Activated CD8-positive, alpha-beta memory T cell treated with anti-CD3 and anti-CD28 coated beads for 4 hours (primary cell): ENCODE results near the gene EDC4.
"Not testable (repeated sequence)": the region's sequence is repeated elsewhere in the genome, so short reads cannot be mapped to it uniquely, and the experiment has no call there.

ENCODE experiments used
- DNase-seq, 2 donors: peaks; one replicate each; pipeline ENCODE4 v3.0.0-alpha.2; 2020; ENCODE audit warnings: low read depth in 2 of 2

The EDC4 gene, protein sequence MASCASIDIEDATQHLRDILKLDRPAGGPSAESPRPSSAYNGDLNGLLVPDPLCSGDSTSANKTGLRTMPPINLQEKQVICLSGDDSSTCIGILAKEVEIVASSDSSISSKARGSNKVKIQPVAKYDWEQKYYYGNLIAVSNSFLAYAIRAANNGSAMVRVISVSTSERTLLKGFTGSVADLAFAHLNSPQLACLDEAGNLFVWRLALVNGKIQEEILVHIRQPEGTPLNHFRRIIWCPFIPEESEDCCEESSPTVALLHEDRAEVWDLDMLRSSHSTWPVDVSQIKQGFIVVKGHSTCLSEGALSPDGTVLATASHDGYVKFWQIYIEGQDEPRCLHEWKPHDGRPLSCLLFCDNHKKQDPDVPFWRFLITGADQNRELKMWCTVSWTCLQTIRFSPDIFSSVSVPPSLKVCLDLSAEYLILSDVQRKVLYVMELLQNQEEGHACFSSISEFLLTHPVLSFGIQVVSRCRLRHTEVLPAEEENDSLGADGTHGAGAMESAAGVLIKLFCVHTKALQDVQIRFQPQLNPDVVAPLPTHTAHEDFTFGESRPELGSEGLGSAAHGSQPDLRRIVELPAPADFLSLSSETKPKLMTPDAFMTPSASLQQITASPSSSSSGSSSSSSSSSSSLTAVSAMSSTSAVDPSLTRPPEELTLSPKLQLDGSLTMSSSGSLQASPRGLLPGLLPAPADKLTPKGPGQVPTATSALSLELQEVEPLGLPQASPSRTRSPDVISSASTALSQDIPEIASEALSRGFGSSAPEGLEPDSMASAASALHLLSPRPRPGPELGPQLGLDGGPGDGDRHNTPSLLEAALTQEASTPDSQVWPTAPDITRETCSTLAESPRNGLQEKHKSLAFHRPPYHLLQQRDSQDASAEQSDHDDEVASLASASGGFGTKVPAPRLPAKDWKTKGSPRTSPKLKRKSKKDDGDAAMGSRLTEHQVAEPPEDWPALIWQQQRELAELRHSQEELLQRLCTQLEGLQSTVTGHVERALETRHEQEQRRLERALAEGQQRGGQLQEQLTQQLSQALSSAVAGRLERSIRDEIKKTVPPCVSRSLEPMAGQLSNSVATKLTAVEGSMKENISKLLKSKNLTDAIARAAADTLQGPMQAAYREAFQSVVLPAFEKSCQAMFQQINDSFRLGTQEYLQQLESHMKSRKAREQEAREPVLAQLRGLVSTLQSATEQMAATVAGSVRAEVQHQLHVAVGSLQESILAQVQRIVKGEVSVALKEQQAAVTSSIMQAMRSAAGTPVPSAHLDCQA (N-terminal part only)

DNA sequence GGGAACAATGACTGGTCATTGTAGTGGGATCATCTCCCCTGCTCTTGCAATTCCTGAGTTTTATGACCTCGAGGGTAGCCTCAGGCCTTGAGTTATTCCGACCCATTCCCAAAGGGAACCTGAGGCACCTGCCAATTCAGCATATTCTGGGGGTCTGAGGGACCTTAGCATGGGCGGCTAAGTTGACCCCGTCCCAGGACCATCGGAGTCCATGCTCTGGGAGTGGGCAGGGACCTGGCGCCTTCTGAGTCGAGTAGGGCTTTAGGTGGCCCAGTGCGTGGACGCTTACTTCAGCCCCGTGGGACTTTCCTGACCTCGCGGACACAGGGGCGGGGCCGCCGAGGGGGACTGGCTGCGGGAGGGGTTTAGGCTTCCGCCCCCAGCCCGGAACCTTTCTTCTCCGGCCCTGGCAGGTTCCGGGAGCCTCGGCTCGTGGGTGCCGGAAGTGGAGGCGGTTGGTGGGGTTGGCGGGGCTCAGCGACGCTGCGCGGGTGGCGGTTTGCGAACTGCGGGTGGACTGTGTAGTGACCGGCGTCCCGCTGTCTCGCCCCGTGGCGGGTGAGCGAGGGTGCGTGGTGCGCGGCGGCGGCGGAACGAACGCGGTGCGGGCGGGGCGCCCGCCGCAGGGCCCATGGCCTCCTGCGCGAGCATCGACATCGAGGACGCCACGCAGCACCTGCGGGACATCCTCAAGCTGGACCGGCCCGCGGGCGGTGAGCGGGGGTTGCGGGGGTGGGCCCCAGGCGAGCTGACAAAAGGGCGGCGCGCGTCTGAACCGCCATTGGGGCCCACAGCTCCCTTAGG lies at the start of gene EDC4:
TSS of gene EDC4 (plus strand) at position 422 of the 804 bp plus-strand sequence. CDS start at position 632, 210 bp downstream.
- DNase-seq: peak; percentile 73 to 78

DNA sequence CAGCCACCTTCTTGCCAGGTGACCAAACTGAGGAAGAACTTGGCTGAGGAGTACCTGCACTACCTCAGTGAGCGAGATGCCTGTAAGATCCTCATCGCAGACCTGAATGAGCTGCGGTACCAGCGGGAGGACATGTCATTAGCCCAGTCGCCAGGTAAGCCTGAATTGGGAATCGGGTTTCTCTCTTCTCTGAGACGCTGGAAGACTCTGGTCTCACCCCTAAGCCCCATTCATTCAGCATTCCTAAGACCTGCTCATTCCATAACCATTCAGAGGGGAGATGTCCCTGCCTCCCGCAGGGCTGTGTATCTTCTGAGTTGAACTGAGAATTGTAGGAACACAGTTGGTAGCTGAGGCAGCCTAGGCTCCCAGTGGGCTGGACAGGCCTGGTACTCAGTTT lies 47.7 kb upstream of the EDC4 start:
- no peak for DNase-seq

DNA sequence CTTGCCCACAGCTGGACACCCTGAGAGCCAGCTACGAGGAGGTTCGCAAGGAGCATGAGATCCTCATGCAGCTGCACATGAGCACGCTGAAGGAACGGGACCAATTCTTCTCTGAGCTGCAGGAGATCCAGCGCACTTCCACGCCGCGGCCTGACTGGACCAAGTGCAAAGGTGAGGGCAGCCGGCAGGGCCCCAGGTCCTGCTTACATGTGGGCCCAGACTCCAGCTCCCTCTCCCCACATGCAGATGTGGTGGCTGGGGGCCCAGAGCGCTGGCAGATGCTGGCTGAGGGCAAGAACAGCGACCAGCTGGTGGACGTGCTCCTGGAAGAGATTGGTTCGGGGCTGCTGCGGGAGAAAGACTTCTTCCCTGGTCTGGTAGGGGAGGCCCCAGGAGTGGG lies 46.9 kb upstream of the EDC4 start:
- no peak for DNase-seq

DNA sequence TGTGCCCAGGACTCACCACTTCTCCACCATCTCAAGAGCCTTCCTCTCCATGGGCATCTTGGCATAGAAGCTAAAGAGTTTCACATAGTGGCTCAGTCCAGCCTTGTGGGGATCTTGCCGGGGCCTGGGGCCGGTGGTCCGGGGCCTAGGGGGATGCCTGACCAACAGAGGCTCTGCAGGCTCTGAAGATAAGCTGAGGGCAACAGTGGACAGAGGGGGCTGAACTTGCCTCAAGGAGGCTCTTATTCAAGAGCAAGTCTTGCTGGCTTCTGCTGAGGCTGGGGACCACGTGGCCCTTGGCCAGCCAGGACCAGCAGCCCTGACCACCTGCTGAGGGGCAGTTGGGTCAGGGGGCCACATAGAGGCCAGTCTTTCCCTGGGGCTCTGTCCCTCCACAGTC lies 44.2 kb upstream of the EDC4 start:
- DNase-seq: no peak

DNA sequence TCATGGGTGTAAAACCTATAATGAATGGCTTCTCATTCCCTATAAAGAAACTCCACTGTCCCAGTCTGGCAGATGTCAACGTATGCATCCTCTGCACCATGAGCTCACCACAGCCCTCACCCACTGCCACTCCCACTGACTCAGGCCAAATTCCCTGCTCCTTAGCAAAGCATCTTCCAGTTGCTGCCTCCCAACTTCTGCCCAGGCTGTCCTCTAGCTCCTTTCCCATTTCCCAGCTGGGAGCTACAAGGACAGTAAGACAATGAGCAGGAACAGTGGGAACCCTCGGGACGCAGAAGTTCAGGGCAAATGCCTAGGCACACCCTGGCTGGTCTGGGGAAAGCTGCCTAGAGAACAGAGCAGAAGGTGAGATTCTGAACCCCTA lies 39.8 kb upstream of the EDC4 start:
- DNase-seq: no peak

DNA sequence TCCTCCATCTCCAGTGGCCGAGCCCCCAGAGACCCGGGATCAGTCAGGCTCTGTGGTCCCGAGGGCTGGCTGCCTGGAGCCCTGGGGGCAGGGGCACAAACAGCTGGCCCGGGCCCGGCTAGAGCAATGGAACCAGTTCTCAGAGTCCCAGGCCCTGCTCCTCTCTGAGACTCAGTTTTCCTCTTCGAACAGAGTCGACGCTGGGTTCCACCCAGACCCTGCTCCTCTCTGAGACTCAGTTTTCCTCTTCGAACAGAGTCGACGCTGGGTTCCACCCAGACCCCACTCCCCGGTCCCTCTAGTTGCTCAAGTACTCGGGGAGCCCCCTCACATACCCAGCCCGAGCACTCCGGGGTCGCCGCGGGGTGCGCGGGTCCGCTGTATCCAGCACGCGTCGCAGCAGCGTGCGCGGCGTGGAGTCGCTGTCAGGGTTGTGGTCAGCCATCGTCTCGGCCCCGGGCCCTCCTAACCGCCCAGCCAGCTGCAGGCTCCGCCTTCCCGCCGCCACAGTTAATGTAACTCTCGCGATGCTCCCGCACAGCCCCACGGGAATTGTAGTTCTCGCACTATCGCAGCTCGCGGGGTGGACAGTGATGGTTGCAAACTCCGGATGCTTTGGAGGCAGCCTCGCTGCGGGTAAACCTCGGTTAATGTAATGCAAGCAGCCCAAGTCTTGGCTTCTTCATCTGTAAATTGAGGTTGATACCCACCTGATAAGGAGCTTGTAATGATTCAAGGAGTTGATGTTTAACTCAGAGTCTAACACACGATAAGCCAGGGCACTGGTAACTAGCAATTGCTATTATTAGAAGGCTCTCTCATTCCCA lies 39.2 kb upstream of the EDC4 start:
- peak; percentile 80 for DNase-seq

DNA sequence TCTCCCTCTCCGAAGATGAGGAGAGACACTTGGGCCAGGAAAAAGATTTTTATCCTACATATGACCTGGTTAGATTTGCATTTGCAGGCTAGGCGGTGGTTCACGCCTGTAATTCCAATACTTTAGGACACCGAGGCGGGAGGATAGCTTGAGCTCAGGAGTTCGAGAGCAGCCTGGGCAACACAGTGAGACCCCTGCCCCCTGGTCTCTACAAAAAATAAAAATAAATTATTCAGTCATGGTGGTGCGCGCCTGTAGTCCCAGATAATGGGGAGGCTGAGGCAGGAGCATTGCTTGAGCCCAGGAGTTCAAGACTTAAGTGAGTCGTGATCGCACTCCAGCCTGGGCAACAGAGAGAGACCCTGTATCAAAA lies 38.6 kb upstream of the EDC4 start:
- no peak for DNase-seq

DNA sequence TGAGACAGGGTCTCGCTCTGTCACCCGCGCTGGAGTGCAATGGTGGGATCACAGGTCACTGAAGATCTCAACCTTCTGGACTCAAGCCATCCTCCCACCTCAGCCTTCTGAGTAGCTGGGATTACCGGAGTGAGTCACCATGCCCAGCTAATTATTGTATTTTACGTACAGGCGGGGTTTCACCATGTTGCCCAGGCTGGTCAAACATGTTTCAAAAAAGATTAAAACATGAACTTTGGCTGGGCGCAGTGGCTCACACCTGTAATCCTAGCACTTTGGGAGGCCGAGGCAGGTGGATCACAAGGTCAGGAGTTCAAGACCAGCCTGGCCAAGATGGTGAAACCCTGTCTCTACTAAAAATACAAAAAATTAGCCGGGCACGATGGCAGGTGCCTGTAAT lies 35.7 kb upstream of the EDC4 start:
- DNase-seq: not testable (repeated sequence)

DNA sequence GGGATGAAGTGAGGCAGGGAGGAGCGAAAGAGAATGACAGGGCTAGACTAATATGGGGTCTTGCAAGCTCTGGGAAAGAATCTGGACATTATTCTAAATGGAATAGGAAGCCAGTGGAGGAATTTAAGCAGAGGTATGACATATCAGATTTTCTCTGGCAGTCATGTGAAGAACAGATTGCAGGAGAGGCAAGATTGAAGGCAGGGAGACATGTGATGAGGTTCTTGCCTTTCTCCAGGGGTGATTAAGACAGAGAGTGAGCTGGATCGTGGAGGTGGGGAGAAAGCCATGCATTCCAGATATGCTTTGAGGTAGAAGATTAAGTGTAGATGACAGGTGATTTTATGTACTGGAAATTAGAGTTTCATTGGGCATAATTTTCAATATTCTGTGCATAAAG lies 35.0 kb upstream of the EDC4 start:
- DNase-seq: no peak

DNA sequence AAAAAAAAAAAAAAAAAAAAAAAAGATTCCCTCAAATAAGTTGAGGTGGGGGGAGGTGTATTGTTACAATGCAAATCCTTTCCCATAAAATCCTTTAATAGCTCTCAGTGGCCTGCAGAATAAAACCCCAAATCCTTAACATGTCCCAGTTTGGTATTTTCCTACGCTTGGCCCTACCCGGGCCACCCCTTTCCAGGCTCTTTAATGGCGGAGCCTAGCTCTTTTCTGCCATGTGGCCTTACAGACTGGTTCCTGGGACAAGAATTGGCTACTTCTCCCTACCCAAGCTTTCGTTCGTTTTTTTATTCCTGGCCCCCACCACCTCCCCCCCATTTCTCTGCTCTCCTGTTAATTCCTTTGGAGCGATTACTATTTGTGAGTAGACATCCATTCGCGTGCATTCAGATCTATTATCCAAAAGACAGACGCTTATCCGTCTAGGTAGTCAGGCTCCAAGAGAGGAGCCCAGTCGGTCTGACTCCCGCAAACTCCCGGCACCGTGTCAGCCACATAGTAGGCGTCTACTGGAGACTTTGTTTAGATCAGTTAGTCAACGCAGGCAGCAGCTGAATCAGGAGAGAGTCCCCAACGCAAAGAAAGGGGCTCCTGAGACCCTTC lies 31.5 kb upstream of the EDC4 start:
- no peak for DNase-seq

DNA sequence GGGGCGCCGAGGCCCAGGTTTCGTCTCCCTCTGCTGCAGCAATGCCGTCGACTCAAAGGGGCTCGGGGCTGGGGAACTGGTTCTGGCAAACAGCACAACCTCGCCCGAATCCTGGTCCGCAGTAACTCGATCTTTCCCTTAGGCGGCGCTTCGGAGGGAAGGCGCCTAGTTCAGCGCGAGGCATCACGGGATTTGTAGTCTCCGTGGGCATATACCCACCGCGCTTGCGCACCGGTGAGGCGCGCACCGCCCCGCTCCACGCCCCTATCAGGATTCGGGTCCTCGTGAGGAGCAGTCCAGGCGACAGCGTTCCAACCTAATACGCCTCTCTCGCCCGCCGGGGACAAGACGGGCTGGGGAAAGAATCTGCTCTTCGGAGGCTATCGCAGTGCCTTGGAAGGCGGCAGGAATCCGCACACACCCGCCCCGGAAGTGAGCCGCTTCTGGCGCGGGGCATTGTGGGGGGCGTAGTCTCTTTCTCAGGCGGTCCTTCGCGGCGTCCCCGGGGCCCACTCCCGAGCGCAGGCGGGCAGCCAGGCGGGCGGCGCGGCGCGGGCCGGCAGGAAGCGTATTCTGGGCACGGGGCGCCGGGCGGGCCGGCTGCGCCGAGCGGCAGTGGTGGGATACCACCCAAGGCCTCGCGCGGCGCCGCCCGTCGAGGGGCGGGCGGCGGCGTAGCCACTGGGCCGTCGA lies 30.9 kb upstream of the EDC4 start, which contains the start of gene THAP11:
TSS of gene THAP11 (plus strand) at position 505 of the 693 bp plus-strand sequence. CDS start 235 bp downstream, outside the sequence.
- peak; percentile 85 to 92 for DNase-seq

DNA sequence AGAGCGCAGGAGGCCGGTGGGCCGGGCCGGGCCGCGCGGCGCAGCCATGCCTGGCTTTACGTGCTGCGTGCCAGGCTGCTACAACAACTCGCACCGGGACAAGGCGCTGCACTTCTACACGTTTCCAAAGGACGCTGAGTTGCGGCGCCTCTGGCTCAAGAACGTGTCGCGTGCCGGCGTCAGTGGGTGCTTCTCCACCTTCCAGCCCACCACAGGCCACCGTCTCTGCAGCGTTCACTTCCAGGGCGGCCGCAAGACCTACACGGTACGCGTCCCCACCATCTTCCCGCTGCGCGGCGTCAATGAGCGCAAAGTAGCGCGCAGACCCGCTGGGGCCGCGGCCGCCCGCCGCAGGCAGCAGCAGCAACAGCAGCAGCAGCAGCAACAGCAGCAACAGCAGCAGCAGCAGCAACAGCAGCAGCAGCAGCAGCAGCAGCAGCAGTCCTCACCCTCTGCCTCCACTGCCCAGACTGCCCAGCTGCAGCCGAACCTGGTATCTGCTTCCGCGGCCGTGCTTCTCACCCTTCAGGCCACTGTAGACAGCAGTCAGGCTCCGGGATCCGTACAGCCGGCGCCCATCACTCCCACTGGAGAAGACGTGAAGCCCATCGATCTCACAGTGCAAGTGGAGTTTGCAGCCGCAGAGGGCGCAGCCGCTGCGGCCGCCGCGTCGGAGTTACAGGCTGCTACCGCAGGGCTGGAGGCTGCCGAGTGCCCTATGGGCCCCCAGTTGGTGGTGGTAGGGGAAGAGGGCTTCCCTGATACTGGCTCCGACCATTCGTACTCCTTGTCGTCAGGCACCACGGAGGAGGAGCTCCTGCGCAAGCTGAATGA lies 30.1 kb upstream of the EDC4 start:
- peak; percentile 15 to 16 for DNase-seq

DNA sequence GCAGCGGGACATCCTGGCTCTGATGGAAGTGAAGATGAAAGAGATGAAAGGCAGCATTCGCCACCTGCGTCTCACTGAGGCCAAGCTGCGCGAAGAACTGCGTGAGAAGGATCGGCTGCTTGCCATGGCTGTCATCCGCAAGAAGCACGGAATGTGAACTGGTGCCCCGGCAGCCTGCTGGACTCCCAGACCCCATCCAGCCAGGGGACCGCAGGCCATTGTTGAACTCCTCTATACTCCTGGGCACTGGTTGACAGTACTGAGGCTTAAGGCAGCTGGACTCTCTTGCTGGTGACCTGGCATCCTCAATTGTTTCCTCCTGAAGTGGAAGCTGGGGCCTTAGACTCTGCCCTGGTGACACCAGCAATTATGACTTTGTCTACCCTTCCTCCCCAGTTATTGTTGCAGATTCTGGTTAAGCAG lies 29.5 kb upstream of the EDC4 start:
- DNase-seq: no peak

DNA sequence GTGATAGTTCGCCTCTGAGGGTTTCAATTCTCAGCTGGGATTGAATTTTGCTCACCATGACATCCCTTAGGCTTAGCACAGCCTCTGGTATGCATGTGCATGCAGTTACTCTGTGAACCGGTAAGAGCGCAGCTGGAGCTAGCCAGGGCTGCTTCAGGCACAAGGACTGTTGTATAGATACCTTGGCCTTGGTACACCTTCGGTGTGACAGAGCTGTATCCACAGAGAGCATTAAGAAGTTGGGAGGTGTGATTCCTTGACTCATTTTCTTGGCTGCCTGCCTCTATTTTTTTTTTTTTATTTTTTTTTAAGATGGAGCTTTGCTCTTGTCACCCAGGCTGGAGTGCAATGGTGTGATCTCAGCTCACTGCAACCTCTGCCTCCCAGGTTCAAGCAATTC lies 28.4 kb upstream of the EDC4 start:
- no peak for DNase-seq

DNA sequence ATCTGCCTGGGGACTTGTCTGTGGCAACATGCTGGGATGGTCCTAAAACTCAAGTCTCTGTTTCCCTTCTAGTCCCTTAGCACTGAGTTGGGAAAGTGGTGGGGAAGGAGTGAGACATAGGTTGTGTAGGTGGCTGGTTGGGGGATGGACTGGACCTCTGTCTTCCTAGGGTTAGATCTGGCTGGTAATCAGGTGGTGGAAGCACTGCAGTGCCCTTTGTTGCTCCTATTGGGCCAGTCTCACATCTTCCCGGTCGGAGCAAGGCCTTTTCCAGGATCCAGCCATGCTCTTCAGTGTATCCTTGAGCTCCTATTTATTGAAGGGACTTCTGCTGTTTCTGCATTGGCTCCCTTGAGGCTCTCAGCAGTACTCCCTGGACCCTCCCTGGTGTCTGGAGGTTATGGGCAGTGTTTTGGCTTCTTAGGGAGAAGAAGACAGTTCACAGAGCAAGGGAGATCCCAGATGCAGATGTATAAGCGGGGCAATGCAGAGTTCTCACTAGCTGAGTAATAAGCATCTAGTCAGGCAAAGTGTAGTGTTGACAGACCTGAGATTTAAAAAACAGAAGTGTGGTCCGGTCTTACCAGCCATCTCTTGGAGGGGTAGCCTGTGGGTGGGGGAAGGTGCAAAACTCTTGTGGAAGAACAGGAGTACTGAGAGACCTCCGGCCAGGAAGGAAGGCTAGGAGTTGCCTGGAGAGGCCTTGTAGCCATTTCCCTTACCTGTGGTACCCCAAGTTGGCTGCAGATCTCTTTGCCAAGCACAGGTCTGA lies 27.4 kb upstream of the EDC4 start:
- no peak for DNase-seq

DNA sequence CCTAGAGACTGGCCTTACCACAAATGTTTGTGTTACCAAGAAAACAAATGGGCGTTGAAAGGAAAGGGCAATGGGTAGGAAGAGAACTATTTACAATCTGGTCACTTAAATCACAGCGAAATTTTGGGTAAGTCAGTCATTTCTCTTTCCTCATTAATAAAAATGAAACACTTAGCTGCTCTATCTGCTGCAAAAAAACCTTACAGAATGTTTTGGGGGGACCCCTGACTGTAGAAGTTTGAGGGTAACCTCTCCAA lies 26.9 kb upstream of the EDC4 start:
- DNase-seq: no peak

DNA sequence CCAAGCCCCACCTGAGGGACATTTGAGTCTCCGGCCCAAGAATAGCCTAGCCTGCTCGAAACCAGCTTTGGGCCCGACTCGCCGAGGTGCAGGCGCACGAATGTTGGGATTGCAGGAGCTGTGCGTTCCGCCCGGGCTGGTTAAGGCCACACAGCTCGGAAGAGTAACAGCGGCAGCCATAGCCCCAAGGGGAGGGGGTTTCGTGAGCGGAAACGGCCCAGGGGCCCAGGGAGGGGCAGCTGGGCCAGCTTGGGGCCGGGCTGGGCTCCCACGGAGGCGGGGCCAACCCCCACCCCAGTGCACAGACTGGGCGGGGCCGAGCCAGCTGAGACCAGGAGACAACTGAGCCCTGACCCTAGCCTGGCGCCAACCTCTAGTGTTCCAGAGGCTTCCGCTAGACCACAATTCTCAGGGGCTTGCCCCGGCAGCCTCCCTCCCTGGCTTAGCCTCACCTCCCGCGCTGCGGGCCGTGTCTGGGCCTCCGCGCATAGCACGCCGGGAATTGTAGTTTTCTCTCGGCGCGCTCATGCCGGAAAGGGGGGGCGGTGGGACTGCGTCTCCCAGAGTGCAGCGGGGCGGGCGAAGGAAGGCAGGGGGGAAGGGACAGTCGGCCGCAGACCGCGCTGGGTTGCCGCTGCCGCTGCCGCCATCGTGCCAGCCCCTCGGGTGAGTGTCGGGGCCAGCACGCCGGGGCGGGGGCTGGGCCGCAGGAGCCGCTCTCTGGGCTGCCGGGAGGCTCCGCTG lies 26.4 kb upstream of the EDC4 start, which contains the start of gene NUTF2:
TSS of gene NUTF2 (plus strand) at position 614 of the 744 bp plus-strand sequence. CDS start 18,198 bp downstream, outside the sequence.
- DNase-seq: peak; percentile 90 to 91
